DND-41 (cell line): Measurements from ENCODE around the gene ZNF880.

ENCODE experiments used
- CTCF ChIP-seq: IDR thresholded peaks from 2 replicates; pipeline ENCODE4 v1.5.1; 2012; ENCODE audit warnings: borderline replicate concordance, low read length, moderate library complexity, mild to moderate bottlenecking; ENCODE audit not compliant: poor library complexity, severe bottlenecking; ENCODE audit errors: extremely low read depth
- EZH2 ChIP-seq: IDR thresholded peaks from 3 replicates; pipeline ENCODE4 v1.6.1; 2012; ENCODE audit warnings: borderline replicate concordance, low read depth, mild to moderate bottlenecking, moderate library complexity, low read length, inconsistent platforms; ENCODE audit not compliant: severe bottlenecking

GRCh38 chr19:52428937-52429336 is 59.2 kb downstream of the ZNF880 start, which contains the start of gene ZNF534:
- TF ChIP-seq CTCF (no peak), EZH2 (no peak)
